Left renal pelvis (tissue), 4 donors: ENCODE results near the gene SNX32. TPM values are rescaled to one million over a fixed set of nuclear protein-coding genes. Genes with fewer than 3 reads are reported as not detected.
"Not testable (repeated sequence)": the region's sequence is repeated elsewhere in the genome, so short reads cannot be mapped to it uniquely, and the experiment has no call there.

Experiments
- DNase-seq, 4 donors: peaks; one replicate each; pipeline ENCODE4 v3.0.0-alpha.2; 2013; ENCODE audit warnings: low read depth in 4 of 4, low spot score in 3 of 4
- polyA plus RNA-seq, 4 donors: library from polyadenylated mRNA; unstranded; fragments of 120-200 nt; gene quantifications; one replicate each; pipeline ENCODE4 v1.2.1, GENCODE V29; 2013; ENCODE audit not compliant: insufficient read length in 4 of 4

SNX32 gene
- polyA plus RNA-seq, 4 donors = 2.0 to 4.1 (median 2.9) TPM

- DNase-seq = no peak
These were observed 10.8 kb upstream of the SNX32 start for GRCh38 chr11:65822776-65823528.

GRCh38 chr11:65826984-65827735 lies 6.6 kb upstream of the SNX32 start:
- no peak for DNase-seq

GRCh38 chr11:65829459-65829858 lies 4.3 kb upstream of the SNX32 start:
- no peak for DNase-seq

GRCh38 chr11:65832231-65832630 lies 1.5 kb upstream of the SNX32 start:
- DNase-seq = not testable (repeated sequence)

GRCh38 chr11:65834202-65834601 lies 439 bp downstream of the SNX32 start:
- DNase-seq = no peak

GRCh38 chr11:65842144-65842543 lies 8.4 kb downstream of the SNX32 start:
- DNase-seq = no peak

- no peak for DNase-seq
These were observed 10.0 kb downstream of the SNX32 start for GRCh38 chr11:65843811-65844210.

- DNase-seq = no peak
These were observed 10.6 kb downstream of the SNX32 start for GRCh38 chr11:65844231-65844872.

GRCh38 chr11:65847746-65848145 lies 14.0 kb downstream of the SNX32 start:
- no peak for DNase-seq

GRCh38 chr11:65848693-65849092 lies 14.9 kb downstream of the SNX32 start:
- DNase-seq = not testable (repeated sequence)

- DNase-seq = no peak
These were observed 15.6 kb downstream of the SNX32 start for GRCh38 chr11:65849366-65849765.

- no peak for DNase-seq
These were observed 16.0 kb downstream of the SNX32 start for GRCh38 chr11:65849771-65850216.

GRCh38 chr11:65850217-65851082 lies 16.7 kb downstream of the SNX32 start:
- DNase-seq = no peak

GRCh38 chr11:65851083-65851579 lies 17.4 kb downstream of the SNX32 start:
- no peak for DNase-seq

GRCh38 chr11:65851811-65852507 lies 18.2 kb downstream of the SNX32 start:
- DNase-seq = no peak

- no peak for DNase-seq
These were observed 18.9 kb downstream of the SNX32 start for GRCh38 chr11:65852508-65853245.

- DNase-seq = no peak
These were observed 19.6 kb downstream of the SNX32 start for GRCh38 chr11:65853246-65853979.

- no peak for DNase-seq
These were observed 20.4 kb downstream of the SNX32 start for GRCh38 chr11:65854161-65854592.
